HG03460 (cell line): ENCODE results near the gene WDR18.

ENCODE experiments used
- ATAC-seq: cut with Tn5 transposase; IDR thresholded peaks from one replicate; pipeline ENCODE4 v1.9.1; 2021; ENCODE audit not compliant: unreplicated experiment

The WDR18 gene

GRCh38 chr19:1006711-1007398 lies 22.7 kb downstream of the WDR18 start:
- no peak for ATAC-seq

DNA sequence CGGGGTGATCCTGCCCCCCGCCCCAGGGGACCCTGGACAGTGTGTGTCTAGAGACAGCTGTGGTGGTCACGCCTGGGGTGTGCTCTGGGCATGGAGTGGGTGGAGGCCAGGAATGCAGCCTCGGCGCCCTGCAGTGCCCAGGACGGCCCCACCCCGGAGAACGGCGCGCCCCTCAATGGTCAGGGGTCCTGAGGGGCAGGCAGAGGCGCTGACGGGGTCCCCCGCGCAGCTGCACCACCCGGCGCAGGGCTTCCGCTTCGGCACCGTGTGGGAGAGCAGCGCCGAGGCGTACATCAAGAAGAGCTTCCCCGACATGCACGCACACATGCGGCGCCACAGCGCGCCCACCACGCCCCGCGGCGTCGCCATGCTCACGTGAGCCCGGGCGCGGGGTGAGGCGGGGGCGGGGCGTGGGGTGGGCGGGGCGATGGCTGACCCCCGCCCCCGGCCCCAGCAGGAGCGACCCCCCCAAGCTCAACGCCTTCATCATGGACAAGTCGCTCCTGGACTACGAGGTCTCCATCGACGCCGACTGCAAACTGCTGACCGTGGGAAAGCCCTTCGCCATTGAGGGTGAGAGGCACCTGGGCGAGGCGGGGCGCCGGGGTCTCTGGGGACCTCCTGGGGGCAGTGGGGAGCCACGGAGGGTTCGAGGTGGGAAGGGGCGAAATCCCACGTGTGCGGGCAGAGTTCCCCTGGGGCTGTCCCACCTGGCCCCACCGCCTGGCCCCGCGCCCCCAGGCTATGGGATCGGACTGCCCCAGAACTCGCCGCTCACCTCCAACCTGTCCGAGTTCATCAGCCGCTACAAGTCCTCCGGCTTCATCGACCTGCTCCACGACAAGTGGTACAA lies 23.5 kb downstream of the WDR18 start:
- no peak for ATAC-seq

GRCh38 chr19:1008268-1009040 lies 24.3 kb downstream of the WDR18 start:
- no peak for ATAC-seq

GRCh38 chr19:1009041-1009980 lies 25.2 kb downstream of the WDR18 start:
- ATAC-seq, result no peak

GRCh38 chr19:1009981-1010538 lies 25.9 kb downstream of the WDR18 start:
- no peak for ATAC-seq

DNA sequence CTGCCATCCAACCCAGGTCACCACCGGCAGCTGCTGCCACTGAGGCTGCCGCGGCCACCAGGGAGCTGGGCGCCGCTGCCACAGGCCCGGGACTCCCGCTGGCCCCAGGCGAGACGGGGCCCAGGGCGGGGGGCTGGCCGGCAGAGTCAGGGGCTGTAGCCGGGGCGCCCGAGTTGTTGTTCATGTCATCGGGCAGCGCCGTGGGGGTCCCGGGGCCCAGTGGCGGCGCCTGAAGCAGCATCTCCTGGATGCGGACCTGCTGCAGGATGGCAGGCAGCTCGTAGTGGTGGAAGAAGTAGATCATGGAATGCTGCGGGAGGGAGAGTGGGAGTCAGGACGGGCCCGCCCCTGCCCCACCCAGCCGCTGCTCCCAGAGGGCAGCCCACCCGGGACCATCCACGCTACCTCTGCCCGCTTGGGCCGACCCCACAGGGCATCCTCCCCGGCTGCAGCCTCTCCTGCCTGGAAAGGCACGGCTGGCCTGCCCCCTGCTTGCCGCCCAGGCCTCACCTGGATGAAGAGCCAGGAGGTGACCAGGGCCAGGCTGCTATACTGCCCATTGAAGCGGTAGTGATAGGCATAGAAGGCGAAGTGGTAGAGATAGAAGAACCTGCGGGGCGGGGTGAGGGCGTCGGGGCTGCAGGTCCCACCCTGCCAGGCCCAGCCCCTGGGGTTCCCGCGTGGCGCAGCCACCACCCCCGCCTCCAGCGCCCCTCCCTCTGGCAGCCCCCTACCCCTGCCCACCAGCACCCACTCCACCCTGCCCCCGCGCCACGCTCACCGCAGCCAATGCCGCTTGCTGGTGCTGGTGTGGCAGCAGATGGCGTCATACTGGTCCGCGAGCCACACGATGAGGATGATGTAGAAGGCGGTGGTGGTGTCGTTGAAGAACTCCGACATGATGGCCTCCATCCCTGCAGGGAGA lies 26.7 kb downstream of the WDR18 start:
- no peak for ATAC-seq

DNA sequence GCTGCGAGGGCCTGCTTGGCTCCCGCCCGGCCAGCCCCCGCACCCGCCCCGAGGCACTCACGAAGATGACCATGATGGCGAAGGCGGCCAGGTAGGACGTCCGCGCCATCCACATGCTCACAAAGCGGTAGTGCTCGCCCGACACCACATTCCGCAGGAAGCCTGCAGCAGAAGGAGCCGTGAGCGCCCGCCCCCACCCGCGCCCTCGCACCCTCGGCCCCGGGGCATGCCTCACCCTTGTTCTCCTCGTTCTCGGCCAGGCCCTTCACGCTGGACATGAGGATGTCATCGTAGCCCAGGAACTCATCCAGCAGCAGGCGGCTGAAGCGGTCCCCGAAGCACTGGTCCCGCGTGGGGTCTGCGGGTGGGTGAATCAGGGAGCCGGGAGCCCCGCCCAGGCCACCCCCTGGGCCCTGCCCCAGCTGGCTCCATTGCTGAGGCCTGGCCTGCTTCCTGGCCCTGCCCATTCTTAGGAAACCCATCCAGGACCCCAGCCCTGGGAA lies 27.7 kb downstream of the WDR18 start:
- no peak for ATAC-seq

GRCh38 chr19:1012334-1012733 lies 28.2 kb downstream of the WDR18 start:
- no peak for ATAC-seq

DNA sequence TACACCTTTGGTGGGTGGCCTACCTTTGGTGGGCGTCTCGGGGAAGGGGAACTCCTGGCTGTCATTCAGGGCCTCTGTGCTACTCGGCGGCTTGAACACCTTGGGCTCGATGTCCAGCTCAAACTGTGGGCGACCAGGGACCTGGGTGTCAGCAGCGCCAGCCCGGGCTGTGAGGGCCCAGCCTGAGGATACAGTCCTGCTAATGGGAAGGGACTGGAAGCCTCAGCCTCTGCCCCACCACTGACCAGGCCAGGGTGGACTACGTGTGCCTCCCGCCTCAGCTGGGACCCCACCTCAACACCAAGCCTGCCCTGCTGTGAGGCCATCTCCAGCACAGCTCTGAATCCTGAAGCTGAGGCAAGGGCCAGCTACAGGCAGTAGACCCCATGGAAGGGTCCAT lies 29.1 kb downstream of the WDR18 start:
- ATAC-seq, result no peak

GRCh38 chr19:1014161-1015060 lies 30.3 kb downstream of the WDR18 start:
- no peak for ATAC-seq

DNA sequence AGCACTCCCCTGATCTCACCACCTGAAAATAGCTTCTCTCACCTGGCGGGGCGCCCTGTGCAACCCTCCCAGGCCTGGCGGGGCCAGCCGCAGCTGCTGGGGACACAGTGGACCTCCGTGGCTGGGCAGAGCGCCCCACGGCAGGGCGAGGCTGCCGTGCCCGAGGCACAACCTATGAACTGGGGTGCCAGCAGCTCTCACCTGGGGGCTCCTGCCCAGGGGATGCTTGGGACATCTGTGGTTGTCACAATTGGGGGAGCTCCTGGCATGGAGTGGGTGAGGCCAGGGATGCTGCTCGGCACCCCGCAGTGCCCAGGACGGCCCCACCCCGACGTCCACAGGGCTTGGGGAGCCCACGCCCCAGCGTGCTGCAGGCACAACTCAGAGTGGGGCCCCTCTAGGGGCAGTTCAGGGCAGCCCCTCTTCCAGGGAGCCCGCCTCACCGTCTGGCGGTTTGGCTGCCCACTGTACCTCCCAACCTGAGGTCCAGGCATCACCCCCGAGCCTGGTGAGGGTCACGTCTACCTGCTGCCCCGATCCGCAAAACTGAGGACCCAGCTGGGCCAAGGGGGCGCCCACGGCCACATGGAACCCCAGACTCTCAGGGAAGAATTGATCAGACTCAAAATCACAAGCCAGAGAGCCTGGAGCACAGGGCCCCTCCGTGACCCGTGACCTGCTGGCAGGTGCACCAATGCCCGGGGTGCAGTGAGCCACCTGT lies 31.1 kb downstream of the WDR18 start:
- ATAC-seq, result no peak

DNA sequence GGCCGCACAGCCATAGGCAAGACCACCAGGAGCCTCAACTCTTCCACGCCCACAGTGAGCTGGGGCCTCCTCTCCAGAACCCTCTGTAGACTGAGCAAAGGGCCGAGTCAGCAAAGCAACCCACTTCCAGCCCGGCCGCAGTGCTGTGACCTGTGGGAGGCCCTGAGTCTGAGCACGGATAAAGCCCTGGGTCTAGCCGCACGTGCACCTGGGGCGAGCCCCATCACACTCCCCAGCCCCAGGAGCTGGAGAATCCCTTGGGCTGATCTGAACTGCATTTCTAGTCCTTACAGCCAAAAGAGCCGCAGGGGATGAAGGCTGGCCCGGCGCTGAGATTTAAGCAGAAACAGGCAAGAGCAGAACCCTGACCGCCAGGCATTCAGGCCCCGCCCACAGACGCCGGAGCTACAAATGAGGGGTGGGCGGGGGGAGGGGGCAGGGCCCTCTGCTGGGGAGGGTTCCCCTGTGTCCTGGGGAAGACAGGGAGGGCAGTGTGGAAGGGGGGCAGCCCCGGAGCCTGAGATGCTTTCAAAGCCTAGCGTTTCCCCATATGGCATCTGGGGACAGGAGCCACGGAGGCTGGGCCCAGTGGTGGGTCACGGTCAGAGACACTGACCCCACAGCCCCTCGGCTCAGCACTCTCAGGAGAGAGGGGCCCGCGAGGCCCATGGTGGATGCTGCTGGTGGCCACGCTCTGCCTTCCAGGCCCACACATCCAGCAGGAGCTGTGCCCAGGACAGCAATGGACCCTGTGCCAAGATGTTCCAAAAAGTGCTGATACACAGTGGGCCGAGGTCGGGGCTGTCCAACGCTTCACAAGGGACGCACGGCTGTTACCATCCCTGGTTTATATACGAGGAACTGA lies 31.9 kb downstream of the WDR18 start:
- ATAC-seq, result no peak

- no peak for ATAC-seq
These were observed 32.5 kb downstream of the WDR18 start for GRCh38 chr19:1016647-1017114.

DNA sequence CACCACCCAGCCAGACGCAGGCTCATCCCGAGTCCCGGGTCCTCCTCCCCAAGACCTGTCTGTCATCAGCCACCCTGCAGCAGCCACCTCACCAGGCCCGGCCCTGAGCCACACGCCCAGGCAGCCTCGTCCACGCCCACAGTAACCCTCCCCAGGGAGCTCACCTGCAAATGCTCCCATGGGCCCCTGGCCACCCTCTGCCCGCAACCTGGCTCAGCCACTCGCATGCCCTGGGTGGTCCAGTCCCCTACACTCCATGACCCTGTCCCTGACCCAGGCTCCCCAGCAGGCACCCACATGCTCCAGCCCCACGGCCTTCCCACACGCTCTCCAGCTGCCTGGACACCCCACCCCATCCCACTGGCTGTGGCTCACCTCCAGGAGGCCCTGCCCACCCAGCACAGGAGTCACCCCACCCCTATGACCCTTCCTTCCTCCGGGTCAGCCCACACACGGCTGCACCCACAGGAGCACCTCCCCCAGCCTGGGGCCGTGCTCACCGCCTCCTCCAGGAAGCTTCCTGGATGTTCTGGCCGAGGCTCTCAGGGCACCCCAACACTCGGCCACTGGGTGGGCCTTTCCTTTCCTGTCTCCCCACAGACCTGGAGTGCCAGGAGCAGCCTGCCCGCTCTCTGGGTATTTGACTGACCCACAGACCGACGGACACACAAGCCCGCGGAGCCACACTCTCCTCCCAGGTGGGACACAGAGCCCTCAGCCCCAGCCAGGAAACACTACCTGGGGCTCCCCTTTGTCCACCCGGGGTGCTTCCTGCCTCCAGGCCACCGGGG lies 33.2 kb downstream of the WDR18 start:
- no peak for ATAC-seq

GRCh38 chr19:1017906-1018305 lies 33.8 kb downstream of the WDR18 start:
- no peak for ATAC-seq
